ENCODE data around the gene MMP21. TPM values are rescaled to one million over a fixed set of nuclear protein-coding genes. Genes with fewer than 3 reads are reported as not detected.

The MMP21 gene
- total RNA-seq, 1 experiment from 2014 or later: not detected

DNA sequence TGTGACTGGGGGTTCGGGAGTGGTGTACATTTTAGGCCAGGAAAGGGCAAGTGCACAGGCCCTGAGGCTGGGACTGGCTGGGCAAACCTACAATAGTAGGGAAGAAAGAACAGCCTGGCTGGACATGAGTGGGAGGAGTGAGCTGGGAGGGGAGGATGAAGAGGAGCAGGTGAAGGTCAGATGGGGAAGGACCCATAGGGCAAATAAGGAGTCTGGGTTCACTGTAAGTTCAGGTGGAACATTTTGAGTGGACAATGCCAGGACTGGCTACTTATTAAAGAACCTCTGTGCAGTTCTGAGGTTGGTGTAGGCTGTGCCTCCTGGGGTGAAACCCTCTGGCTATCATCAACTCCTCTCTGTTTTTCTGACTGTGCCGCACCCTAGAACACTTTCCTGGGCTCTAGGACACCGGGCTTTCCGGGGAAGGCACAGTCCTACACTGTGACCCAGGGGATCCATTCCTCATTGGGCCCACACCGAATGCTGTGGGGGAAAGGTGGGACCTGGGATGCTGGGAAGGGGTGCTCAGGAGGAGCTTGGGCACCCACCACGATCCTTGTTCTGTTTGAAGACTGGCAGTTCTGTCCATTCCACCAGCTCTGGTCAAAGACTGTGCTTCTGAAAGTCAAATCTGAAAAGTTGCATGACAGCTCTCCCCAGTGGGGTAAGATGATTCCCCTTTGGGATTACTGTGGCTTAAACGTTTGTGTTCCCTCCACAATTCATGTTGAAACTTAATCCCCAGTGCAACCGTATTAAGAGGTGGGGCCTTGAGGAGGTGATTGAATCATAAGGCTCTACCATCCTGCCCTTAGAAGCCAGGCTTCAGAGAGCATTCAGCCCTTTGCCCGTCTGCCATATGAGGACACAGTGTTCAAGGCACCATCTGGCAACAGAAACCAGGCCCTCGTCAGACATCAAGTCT lies 4.0 kb upstream of the MMP21 start:
- H2AFZ ChIP-seq (ENCODE audit: low read length): no peak overlapping the region
- H2BK20ac ChIP-seq (ENCODE audit: low read depth, low read length, poor library complexity, severe bottlenecking): no peak overlapping the region
- no peak overlapping the region for H2BK5ac ChIP-seq (ENCODE audit: insufficient read length, low read length)
- H3K56ac ChIP-seq (ENCODE audit: insufficient read length, low read depth, low read length): no peak overlapping the region
- Mint-ChIP-seq H3K4me1 (no peaks in the 10 kb centered on the region), H3K27ac (0 out of 7 replicates have a peak overlapping the region, but pooled peaks of 1 of the 3 experiments have one; percentile 25), H3K27me3 (ENCODE audit: low read depth) (peaks cover 9% of the 10 kb centered on the region), H3K4me3 (no peak overlapping the region), H3K9me3 (peaks cover 0 to 9% of the 10 kb centered on the region in 2 experiments), H3K36me3 (ENCODE audit: insufficient read depth in 1 of 3, low read depth in 3 of 3) (no peaks in the 10 kb centered on the region; a peak in 1 of 7 replicates)
- H4K91ac ChIP-seq (ENCODE audit: insufficient read length, low read depth, low read length): no peak overlapping the region
- H4K5ac ChIP-seq (ENCODE audit: insufficient read length, low read depth, low read length): no peak overlapping the region
- H3K4ac ChIP-seq (ENCODE audit: low read depth, low read length): no peak overlapping the region
- no peaks in the 10 kb centered on the region for H3K9me3 ChIP-seq (ENCODE audit: control insufficient read depth, low read depth, low read length)
- H3K27ac ChIP-seq (ENCODE audit: insufficient read length, low read depth, low read length): no peak overlapping the region
- no peak overlapping the region for H2BK120ac ChIP-seq (ENCODE audit: low read depth, low read length, poor library complexity, severe bottlenecking)
- H2AK5ac ChIP-seq (ENCODE audit: insufficient read length, low read length): no peak overlapping the region
- no peak overlapping the region for H3K9ac ChIP-seq (ENCODE audit: extremely low read depth, insufficient read length, low read length)
- no peak overlapping the region for H3K18ac ChIP-seq (ENCODE audit: insufficient read length, low read depth, low read length)
- no peak overlapping the region for H3K4me2 ChIP-seq (ENCODE audit: insufficient read depth, insufficient read length, low read length)
- H3T11ph ChIP-seq (ENCODE audit: low read length): no peak overlapping the region
- H3K23ac ChIP-seq (ENCODE audit: insufficient read length, low read depth, low read length): no peak overlapping the region
- H3K27me3 ChIP-seq (ENCODE audit: insufficient read depth, low read length): no peaks in the 10 kb centered on the region
- TF ChIP-seq, protein P1, sequence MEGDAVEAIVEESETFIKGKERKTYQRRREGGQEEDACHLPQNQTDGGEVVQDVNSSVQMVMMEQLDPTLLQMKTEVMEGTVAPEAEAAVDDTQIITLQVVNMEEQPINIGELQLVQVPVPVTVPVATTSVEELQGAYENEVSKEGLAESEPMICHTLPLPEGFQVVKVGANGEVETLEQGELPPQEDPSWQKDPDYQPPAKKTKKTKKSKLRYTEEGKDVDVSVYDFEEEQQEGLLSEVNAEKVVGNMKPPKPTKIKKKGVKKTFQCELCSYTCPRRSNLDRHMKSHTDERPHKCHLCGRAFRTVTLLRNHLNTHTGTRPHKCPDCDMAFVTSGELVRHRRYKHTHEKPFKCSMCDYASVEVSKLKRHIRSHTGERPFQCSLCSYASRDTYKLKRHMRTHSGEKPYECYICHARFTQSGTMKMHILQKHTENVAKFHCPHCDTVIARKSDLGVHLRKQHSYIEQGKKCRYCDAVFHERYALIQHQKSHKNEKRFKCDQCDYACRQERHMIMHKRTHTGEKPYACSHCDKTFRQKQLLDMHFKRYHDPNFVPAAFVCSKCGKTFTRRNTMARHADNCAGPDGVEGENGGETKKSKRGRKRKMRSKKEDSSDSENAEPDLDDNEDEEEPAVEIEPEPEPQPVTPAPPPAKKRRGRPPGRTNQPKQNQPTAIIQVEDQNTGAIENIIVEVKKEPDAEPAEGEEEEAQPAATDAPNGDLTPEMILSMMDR (conservative IDR thresholded peaks at IDR 0.05): no peak
- H3K4me1 ChIP-seq (ENCODE audit: insufficient read depth, low read length): no peaks in the 10 kb centered on the region
- no peaks in the 10 kb centered on the region for H3K79me1 ChIP-seq (ENCODE audit: insufficient read depth, low read depth, low read length, poor library complexity, severe bottlenecking)
- H4K20me1 ChIP-seq (ENCODE audit: control insufficient read depth, insufficient read depth, insufficient read length): no peaks in the 10 kb centered on the region
- H3K23me2 ChIP-seq (ENCODE audit: insufficient read length, low read depth, low read length, poor library complexity, severe bottlenecking): no peaks in the 10 kb centered on the region
- no peaks in the 10 kb centered on the region for H3K79me2 ChIP-seq (ENCODE audit: insufficient read depth, low read length)
- no peak overlapping the region for H3K14ac ChIP-seq (ENCODE audit: insufficient read depth, low read length)
- no peak overlapping the region for H2BK12ac ChIP-seq (ENCODE audit: insufficient read length, low read depth, low read length)
- no CpG with 5 or more reads among the region's 10 CpGs for WGBS (ENCODE audit: extremely low coverage, insufficient read length, low lambda C conversion rate)
- no peak for DNase-seq
- H4K8ac ChIP-seq (replicated peaks; ENCODE audit: insufficient read length, low read depth, low read length): no peak overlapping the region
- no peak overlapping the region for H2BK15ac ChIP-seq (ENCODE audit: low read depth, low read length)

All from H9 (cell line).